ENCODE data around the gene LMNB1. TPM values are rescaled to one million over a fixed set of nuclear protein-coding genes. Genes with fewer than 3 reads are reported as not detected.
A peak's percentile ranks its signal among the peaks of the same experiment; 100 is the strongest.

Gene LMNB1
- total RNA-seq, 6 experiments from 2014 or later = 3.3 to 13.3 (median 7.1) TPM

- no peak for TF ChIP-seq POLR2A (IDR thresholded peaks at IDR 0.05)
- TF ChIP-seq, protein P1, sequence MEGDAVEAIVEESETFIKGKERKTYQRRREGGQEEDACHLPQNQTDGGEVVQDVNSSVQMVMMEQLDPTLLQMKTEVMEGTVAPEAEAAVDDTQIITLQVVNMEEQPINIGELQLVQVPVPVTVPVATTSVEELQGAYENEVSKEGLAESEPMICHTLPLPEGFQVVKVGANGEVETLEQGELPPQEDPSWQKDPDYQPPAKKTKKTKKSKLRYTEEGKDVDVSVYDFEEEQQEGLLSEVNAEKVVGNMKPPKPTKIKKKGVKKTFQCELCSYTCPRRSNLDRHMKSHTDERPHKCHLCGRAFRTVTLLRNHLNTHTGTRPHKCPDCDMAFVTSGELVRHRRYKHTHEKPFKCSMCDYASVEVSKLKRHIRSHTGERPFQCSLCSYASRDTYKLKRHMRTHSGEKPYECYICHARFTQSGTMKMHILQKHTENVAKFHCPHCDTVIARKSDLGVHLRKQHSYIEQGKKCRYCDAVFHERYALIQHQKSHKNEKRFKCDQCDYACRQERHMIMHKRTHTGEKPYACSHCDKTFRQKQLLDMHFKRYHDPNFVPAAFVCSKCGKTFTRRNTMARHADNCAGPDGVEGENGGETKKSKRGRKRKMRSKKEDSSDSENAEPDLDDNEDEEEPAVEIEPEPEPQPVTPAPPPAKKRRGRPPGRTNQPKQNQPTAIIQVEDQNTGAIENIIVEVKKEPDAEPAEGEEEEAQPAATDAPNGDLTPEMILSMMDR (IDR thresholded peaks at IDR 0.05) = no peak
- no peak for ATAC-seq
- Histone ChIP-seq H3K27ac (no peak overlapping the region), H3K27me3 (no peaks in the 10 kb centered on the region), H3K9me3 (no peaks in the 10 kb centered on the region), H3K4me3 (no peak overlapping the region), H3K4me1 (no peaks in the 10 kb centered on the region), H3K36me3 (no peaks in the 10 kb centered on the region)
- no peak for DNase-seq
- intact Hi-C loops (cut with DNase I) = no loop called here
- 99% methylated on average over 19 of the region's 22 CpGs for WGBS (ENCODE audit: insufficient coverage, low coverage, low lambda C conversion rate, missing lambda C conversion rate)
Measured at GRCh38 chr5:126864042-126864688, 87.2 kb downstream of the LMNB1 start.

DNA sequence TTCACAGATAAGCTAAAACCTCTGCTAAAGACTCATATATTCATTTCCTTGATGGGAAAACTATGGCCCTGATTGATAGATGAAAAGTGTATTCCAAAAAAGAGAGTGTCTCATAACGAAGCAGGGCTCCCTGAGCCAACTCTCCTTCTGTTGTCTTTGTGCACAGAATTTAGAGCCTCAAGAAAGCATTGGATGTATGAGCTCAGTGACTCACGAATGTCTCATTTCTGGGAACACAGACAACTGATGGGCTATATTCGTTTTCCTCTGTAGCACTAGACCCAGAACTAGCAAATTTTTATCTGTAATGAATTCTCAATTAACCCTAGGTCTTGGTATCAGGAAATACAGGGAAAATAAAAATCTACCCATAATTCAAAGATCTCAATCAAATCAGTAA, 88.4 kb downstream of the LMNB1 start:
- no peaks in the 10 kb centered on the region for H3K27me3 ChIP-seq
- DNase-seq = no peak
- H3K27ac ChIP-seq = no peak overlapping the region
- no peak for ATAC-seq
- no peaks in the 10 kb centered on the region for H3K36me3 ChIP-seq
- intact Hi-C loops (cut with DNase I) = no loop called here
- 80% methylated on average over 3 of the region's 3 CpGs for WGBS (ENCODE audit: insufficient coverage, low coverage, low lambda C conversion rate, missing lambda C conversion rate)
- no peak overlapping the region for H3K4me3 ChIP-seq
- no peaks in the 10 kb centered on the region for H3K9me3 ChIP-seq
- H3K4me1 ChIP-seq = no peaks in the 10 kb centered on the region
- TF ChIP-seq POLR2A (IDR thresholded peaks at IDR 0.05) = no peak
- TF ChIP-seq, protein P1 (IDR thresholded peaks at IDR 0.05) = no peak

GRCh38 chr5:126866851-126867636, 90.1 kb downstream of the LMNB1 start:
- no peaks in the 10 kb centered on the region for H3K9me3 ChIP-seq
- intact Hi-C loops (cut with DNase I) = no loop called here
- H3K36me3 ChIP-seq = no peaks in the 10 kb centered on the region
- 89% methylated on average over 5 of the region's 8 CpGs for WGBS (ENCODE audit: insufficient coverage, low coverage, low lambda C conversion rate, missing lambda C conversion rate)
- H3K4me3 ChIP-seq = no peak overlapping the region
- TF ChIP-seq, protein P1 (IDR thresholded peaks at IDR 0.05) = no peak
- TF ChIP-seq POLR2A (IDR thresholded peaks at IDR 0.05) = no peak
- no peaks in the 10 kb centered on the region for H3K27me3 ChIP-seq
- no peaks in the 10 kb centered on the region for H3K4me1 ChIP-seq
- ATAC-seq (peak; percentile 59 to 84 (median 72)), DNase-seq (peak in 1 of 3 donors; percentile 60)
- no peak overlapping the region for H3K27ac ChIP-seq

GRCh38 chr5:126868338-126869004, 91.5 kb downstream of the LMNB1 start:
- no peaks in the 10 kb centered on the region for H3K4me1 ChIP-seq
- H3K36me3 ChIP-seq = no peaks in the 10 kb centered on the region
- H3K9me3 ChIP-seq = no peaks in the 10 kb centered on the region
- H3K27ac ChIP-seq = no peak overlapping the region
- TF ChIP-seq, protein P1 (IDR thresholded peaks at IDR 0.05) = no peak
- no peak for TF ChIP-seq POLR2A (IDR thresholded peaks at IDR 0.05)
- ATAC-seq (no peak), DNase-seq (no peak)
- WGBS (ENCODE audit: insufficient coverage, low coverage, low lambda C conversion rate, missing lambda C conversion rate) = 70% methylated on average over 10 of the region's 11 CpGs
- H3K27me3 ChIP-seq = no peaks in the 10 kb centered on the region
- intact Hi-C loops (cut with DNase I) = no loop called here
- H3K4me3 ChIP-seq = no peak overlapping the region
